Measurements from ENCODE around the gene FARP1.

The FARP1 gene

DNA sequence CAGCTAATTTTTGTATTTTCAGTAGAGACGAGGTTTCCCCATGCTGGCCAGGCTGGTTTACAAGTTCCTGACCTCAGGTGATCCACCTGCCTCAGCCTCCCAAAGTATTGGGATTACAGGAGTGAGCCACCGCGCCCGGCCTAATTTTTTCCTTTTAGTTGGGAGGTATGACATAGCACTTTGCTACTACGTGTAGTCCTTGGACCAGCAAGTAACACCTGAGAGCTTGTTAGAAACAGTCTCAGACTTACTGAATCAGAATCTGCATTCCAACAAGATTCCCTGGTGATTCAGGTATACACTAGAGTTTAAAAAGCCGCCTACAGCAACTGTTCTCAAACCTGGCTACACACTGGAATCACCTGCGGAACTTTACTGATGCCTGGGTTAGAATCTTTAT lies 1.8 kb upstream of the FARP1 start:
- no peak for DNase-seq (ENCODE audit: low spot score)

DNA sequence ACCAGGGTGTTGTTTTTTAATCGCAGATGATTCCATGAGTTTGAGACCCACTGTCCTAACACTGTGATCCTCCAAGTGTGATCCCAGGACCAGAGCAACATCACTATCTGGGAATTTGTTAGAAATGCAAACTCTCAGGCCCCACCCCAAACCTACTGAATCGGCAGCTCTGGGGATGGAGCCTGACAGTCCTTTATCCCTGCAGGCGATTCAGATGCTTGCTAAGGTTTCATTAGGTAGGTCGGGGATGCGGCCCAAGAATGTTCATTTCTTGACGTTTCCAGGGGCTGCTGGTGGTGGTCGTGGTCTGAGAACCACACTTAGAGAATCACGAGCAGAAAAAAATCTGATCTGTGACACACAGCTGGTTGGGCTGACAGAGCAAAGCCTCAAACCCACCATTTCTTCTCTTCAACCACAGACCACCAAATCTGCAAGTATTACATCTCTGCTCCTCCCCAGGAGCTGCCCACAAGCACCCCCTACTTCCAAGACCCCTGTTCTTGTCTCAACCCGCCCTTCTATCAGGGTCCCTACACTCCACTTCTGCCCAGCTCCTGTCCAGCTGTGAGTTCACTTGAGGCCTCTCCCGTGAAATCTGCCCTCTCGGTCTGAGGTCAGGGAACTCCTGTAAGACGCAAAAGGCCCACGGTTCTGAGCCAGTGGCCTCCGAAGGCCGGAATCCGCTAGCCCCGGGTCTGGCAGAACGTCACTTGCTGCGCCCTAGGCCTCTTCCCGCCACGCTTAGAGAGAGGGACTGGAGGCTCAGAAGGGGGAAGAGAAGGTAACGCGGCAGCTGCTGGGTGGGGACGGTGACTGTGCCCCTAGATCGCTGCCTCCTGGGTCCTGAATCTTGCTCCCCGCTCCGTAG lies 1.1 kb upstream of the FARP1 start:
- DNase-seq (ENCODE audit: low spot score), result no peak

DNA sequence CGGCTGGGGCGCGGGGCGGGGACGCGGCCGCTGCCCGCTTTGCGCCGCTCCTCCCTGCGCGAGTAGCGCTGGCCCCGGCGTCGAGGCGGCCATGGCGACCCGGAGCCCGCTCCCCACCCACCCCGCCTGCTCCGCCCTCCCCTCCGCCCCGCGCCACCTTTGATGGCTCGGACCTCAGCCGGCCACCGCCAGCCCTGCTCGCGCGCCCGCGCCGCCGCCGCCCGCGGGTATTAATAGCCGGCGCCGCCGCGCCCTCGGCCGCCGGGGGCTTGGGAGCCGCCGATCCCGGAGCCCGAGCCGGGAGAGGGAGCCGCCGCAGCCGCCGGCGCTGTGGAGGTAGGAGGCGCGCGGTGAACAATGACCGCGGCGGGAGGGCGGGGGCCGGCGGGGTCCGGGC lies 261 bp downstream of the FARP1 start:
- DNase-seq (ENCODE audit: low spot score), result no peak

DNA sequence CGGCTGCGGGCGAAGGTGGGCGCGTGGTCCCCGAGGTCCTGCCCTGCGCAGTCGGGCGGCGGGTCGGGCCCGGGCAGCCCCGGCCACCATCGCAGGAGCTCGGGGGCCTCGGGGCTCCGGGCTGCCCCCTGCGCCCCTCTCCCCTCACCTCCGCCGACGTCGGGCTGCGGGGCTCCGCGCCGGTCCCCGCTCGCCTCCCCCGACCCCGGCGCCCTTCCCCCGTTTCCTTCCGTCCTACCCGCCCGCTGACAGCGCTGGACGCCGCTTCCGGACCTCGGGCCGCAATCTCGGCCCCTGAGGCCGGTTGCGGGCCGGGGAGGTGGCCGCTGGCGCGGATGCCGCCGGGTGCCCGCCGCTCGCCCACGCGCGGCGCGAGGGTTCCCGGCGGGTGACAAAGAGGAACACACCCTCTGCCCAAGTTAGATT lies 720 bp downstream of the FARP1 start:
- DNase-seq (ENCODE audit: low spot score), result no peak

DNA sequence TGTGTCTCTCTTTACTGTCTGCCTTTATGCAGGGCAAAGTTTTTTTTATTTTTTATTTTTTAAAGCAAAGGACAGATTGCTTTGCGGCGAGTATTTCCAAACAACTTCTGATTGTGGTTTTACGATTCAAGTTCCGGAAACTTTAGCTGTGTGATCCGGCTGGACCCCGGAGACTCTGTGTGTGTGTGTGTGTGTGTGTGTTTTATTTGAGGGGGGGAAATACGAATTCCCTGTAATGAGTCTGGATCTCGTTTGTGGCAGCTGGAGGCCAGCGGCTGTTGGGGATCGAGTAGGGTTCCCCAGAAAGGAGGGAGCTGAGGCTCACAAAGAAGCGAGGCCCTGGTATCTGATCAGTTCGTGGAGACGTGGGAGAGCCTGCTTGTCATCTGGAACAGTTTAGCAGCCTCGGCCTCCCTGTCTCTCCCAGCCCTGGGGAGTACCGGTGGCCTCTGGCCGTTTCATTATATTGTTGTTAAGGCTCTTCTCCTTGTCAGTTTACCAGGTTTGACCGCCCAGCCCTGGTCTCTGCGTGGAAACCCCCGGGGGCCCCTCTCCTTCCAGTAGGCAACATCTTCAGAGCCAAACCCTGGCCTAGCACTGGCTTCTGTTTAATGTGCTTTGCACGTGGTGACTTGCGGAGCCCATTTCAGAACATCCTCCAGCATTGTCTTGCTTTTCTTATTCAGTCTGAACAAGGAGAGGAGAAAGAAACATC lies 1.3 kb downstream of the FARP1 start:
- no peak for DNase-seq (ENCODE audit: low spot score)

DNA sequence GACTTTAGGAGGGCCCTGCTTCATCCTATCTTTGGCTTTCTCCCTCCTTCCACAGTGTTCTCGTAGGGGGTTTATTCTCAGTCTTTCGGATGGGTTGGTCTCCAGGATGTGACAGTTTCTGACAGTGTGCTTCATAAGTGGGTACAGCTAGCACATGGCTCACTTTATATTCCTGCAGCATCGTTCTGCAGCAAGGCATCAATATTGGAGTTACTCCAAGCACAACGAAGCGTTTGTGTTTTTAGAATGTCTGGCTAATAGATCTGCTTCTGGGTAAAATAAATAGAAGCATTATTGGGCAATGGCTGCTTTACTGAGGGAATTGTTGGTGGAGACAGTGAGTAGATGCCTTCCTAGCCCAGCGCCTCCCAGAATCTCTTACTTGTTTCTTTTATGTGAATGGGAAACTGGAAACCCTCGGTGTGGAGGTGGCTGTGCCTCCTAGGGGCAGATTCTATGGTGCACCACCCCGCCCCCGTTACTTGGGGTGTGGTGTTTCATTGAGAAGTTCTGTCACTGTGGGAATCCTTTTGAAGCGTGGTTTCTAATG lies 2.0 kb downstream of the FARP1 start:
- no peak for DNase-seq (ENCODE audit: low spot score)

DNA sequence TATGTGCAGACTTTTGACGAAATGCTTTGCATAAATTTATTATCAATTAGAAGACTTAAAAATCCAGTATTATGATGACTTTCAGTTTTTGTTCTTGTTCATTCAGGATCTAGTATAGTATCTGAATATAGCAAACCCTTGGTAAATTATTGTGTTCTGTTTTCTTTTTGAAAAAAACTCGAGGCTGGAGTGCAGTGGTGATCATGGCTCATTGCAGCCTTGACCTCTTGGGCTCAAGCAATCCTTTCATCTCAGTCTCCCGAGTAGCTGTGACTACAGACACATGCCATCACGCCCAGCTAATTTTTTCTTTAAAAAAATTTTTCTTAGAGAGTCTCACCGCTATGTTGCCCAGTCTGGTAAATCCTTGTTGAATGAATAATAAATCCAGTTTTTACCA lies 4.6 kb downstream of the FARP1 start:
- DNase-seq (ENCODE audit: low spot score), result no peak

DNA sequence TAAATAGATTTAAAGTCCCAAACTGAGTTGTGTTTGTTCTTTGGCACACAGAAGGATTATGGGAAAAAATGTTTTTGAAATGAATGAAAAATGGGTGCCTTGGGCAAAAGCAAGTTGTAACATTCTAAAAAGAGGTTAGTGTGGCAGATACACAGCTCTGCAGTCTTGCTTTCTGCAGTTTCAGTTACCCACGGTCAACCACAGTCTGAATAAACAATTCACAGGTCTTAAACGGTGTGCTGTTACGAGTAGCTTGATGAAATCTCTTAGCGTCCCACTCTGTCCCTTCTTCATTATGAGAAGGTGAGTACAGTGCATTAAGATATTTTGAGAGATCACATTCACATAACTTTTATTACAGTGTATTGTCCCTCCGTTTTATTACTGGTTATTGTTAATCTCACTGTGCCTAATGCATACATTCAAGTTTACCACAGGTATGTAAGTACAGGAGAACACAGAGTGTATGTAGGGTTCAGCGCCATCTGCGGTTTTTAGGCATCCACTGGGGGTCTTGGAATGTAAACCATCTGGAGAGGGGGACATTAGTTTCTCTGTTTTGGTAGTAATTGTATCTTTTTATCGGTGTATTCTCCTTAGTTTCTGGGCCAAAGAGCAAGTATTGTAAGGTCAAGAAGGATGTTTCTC lies 8.1 kb downstream of the FARP1 start:
- DNase-seq (ENCODE audit: low spot score), result no peak

DNA sequence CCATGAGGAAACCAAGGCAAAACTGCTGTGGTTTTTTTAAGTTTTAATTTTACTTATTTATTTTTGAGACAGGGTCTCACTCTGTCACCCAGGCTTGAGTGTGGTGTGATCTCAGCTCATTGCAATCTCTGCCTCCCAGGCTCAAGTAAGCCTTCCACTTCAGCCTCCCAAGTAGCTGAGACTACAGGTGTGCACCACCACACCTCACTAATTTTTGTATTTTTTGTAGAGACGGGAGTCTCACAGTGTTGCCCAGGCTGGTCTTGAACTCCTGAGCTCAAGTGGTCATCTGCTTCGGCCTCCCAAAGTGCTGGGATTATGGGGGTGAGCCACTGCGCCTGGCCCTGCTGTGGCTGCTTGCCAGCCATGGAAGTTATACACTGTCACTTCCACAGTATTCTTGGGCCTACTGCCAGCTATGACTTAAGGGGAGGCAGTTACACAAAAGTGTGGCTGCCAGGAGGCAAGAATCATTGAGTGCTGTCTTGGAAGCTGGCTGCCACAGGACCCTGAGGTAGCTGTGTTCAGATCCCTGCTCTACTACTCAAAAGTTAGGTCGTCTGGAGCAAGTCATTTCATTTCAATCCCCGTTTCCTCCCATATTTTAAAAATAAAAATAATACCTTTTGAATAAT lies 12.7 kb downstream of the FARP1 start:
- DNase-seq (ENCODE audit: low spot score), result no peak

DNA sequence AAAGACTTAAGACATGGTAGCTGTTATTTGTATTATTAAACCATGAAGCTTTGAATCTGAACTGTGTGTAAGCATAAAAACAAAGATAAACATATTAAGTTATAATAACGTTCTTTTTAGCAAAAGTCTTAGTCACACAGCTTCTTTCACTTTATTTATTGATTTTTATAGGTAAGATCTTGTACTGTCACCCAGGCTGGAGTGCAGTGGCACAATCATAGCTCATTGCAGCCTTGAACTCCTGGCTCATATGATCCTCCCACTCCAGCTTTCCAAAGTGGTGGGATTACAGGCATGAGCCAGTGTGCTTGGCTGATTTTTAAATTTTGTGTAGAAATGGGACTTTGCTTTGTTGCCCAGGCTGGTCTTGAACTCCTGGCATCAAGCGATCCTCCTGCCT lies 13.4 kb downstream of the FARP1 start:
- DNase-seq (ENCODE audit: low spot score), result no peak

DNA sequence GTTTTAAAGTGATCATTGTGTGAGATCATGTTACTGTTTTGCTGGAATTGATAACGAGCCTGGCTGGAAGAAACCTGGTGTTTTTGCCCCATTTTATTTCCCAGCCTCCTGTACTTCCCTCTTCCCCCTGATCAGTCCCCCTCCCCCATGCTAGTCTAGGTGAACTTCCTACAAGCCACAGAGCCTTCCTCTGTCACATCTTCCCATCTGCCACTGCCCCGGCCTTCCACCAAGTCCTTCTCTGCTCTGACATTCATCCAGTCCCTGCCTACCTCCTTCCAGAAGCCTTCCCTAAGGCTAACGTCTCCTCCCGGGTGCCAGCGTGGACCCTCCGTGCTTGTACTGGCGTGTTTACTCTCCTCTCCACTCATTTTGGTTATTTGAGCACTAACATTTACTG lies 14.3 kb downstream of the FARP1 start:
- DNase-seq (ENCODE audit: low spot score), result no peak

DNA sequence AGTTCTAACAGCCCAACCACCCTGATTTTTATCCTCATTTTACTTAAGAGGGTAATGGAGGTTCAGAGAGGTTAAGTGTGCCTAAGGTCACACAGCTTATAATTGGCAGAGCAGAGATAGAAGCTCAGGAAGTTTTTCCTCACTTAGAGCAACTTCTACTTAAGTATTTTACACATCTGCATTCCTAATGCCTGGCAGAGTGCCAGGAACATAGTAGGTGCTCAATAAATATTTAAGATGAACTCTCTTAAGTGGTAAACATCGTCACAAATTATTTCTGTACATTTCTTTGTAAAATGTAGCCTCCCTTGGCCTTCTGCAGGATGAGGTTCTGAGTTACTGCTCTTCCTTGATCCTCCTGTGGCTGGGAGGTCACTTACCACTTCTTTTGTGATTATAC lies 14.7 kb downstream of the FARP1 start:
- no peak for DNase-seq (ENCODE audit: low spot score)

DNA sequence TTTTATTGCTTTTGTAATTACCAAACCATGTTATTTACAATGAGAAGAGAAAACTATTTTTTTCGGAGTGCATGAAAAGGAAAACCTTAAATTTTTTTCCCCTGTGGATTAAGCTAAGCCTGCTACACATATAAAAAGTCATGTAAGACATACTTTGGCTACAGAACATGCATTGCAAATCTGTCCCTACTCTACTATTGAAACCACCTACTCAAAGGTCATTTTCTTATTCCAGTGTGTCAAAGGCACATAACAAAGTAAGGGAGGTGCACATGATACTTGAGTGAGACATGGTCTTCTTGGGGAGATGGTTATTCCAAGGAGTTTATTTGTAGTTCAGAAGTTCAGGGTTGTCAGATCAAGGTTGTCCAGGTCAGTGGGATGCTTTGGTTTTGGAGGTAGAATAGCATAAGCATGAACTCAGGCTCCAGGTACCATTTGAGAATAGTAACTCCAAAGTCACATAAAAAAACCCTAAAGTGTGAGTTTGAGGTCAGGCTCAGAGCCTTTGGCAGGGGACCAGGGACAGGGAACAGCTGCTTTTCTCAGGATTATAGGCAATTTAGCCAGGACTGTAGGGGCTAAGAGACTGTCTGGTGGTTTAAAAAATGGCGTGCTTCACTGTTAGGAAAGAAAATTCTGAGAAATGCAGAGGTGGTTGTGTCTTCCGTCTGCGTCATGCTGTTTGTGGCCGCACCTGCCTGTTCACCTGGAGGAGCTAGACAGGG lies 15.4 kb downstream of the FARP1 start:
- DNase-seq (ENCODE audit: low spot score), result no peak

DNA sequence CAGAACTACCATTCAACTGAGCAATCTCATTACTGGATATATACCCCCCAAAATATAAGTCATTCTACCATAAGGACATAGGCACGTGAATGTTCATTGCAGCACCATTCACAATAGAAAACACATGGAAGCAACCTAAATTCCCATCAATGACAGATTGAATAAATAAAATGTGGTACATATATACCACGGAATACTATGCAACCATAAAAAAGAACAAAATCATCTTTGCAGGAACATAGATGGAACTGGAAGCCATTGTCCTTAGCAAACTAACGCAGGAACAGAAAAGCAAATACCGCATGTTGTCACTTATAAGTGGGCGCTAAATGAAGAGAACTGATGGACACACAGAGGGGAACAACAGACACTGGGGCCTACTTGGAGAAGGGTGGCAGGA lies 20.0 kb downstream of the FARP1 start:
- DNase-seq (ENCODE audit: low spot score), result no peak

DNA sequence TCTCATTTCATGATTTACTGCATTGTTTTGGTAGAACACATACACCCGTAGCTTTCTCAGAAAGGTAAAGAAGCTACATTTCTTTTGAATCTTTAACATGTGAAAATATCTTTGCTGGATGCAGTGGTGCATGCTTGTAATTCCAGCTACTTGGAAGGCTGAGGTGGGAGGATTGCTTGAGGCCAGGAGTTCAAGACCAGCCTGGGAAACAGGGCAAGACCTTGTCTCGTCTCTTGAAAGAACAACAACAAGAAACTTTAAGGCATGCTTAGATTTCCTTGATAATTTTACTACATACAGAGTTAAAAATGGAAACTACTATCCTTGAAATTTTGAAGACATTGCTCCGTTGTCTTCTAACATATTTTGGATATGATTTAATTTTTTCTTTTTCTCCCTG lies 26.4 kb downstream of the FARP1 start:
- no peak for DNase-seq (ENCODE audit: low spot score)

DNA sequence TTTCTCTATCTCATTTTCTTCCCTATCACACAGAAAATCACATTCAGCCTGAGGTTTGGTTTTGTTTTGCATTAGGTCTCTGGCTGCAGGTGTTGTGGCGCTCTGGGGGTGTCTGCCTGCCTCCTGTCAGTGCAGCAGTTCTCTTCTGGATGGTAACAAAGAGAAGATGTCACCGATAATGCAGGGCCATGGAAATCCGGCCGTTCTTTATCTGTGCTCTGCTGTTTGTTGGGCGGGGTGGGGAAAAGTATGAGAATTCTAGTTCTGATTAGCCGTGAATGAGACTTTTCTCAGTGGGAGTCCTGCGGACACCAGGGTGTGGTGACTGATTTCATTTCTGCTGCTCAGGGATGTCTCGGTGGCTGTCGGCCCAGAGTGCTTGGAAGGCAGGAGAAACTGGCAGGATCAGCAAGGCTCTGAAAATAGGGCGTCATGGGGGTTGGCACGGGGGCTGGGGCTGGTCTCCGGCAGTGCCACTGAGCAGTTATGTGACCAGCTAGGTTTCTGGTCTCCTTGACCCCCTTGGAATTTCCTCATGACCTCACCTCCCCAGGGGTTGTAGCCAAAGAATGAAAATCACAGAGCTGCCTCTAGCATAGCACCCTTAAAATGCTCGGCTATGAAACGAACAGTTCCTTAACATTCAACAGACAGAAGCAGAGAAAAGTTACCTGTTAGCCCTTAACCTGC lies 29.2 kb downstream of the FARP1 start:
- DNase-seq (ENCODE audit: low spot score), result no peak

DNA sequence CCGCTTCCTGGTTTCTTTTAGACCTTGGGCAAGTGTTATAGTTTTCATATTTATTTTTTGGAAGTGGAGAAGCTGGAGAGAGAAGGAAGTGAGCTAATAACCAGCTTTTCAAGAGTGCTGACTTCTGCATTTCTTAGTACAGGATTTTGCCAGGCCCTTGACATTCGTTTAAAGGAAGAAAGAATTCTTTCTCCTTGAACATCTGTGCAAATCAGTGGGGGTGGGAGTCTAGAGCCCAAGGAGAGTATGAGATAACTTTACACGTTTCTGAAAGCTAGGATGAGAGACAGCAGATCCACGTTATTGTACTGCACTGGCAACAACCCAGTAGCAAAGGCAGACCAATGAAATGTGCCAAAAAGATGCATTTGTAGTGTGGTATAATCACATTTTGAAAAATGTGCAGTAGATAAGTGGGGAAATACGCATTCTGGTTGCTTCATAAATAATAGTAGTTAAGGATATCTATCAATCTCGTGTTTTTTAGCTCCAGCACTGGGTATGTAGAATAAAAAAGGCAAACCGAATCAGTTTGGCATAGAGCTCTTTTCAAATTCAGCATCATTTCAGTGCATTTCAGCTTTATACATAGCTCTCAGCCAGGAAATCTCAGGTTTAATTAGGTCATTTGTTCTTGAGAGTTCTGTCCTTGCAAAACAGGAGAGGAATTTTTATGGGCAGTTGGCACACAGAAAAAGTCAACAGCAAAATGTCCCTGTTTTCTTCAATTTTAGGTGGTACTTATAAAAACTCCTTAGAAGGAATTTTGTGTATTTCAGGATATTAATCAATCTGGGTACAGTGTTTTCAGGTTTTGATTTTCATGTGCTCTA lies 29.9 kb downstream of the FARP1 start:
- no peak for DNase-seq (ENCODE audit: low spot score)

DNA sequence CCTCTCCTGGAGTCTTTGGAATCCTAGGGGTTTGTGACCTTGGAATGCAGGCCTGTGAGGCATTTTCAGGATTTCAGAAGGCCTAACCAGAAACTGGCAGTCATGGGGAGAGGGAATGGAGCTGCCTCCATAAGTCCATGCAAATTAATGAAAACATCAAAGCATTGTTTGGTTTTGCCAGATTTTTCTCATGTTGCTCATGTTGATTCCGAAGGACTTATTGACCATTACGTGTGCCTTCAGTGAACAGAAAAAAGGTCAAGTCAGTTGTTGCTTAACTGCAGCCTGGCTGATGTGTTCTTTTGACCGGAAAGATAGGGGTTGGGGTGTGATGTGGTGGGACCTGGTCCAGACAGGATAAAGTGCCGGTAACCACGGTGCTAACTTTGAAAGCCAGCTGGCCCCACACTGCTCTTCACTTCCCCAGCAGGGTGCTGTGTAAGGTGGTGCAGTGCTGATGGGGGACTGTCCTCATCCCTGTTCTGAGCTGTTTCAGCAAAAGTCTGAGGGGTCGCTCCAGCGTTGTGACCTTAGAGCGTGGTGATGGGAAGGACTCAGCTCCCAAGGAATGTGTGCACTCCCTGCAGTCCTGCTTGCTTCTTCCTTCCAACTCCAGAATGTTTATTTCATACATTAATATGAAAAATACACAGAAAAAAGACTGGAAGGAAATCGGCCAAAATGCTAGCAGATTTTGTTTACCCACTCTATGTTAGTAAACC lies 30.7 kb downstream of the FARP1 start:
- DNase-seq (ENCODE audit: low spot score), result no peak

DNA sequence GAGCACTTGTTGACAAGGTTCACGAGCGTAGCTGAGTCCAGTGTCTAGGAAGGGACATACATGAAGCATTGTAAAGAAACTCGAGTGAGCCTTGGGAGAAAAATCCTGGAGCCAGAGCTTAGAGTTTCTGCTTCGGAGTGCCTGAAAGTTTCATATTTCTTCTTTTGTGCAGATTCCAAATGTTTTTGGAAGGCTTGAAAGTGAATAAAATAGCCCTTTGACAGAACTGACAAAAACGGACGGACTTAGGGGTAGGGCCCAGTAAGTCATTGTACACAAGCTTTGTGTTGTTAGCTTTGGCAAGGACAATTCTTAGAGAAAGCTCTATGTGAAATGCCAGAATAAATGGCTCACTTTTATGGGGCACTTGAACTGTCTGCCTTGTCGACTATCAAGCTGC lies 31.4 kb downstream of the FARP1 start:
- no peak for DNase-seq (ENCODE audit: low spot score)

Data from CD4-positive, alpha-beta T cell treated with Interleukin-6 at 100 ng/mL for 8 hours (primary cell).